Mucosa of stomach (tissue), 1 donor: Measurements from ENCODE around the gene TLE4.

Experiments
- H3K27me3 ChIP-seq: one replicate; pipeline ENCODE4 v1.7.0; 2013; ENCODE audit warnings: mild to moderate bottlenecking, low read length; ENCODE audit not compliant: control insufficient read depth, insufficient read depth
- H3K36me3 ChIP-seq: one replicate; pipeline ENCODE4 v1.7.0; 2013; ENCODE audit warnings: low read length; ENCODE audit not compliant: control insufficient read depth, insufficient read depth
- H3K4me1 ChIP-seq: one replicate; pipeline ENCODE4 v1.7.0; 2013; ENCODE audit warnings: mild to moderate bottlenecking, low read length; ENCODE audit not compliant: control insufficient read depth, insufficient read depth
- H3K4me3 ChIP-seq: one replicate; pipeline ENCODE4 v1.7.0; 2013; ENCODE audit warnings: low read length
- H3K9ac ChIP-seq: one replicate; pipeline ENCODE4 v1.7.0; 2013; ENCODE audit warnings: mild to moderate bottlenecking, low read length, moderate library complexity
- H3K9me3 ChIP-seq: one replicate; pipeline ENCODE4 v1.7.0; 2013; ENCODE audit warnings: mild to moderate bottlenecking, low read length, moderate library complexity; ENCODE audit not compliant: control insufficient read depth
- donor health status: Pancreatic carcinoma.

TLE4 gene

GRCh38 chr9:79610791-79611614, 39.2 kb downstream of the TLE4 start:
- peaks cover 5% of the 10 kb centered on the region for H3K4me1 ChIP-seq
- H3K36me3 ChIP-seq: no peaks in the 10 kb centered on the region
- H3K9me3 ChIP-seq: no peaks in the 10 kb centered on the region
- H3K9ac ChIP-seq: no peak overlapping the region
- H3K27me3 ChIP-seq: no peaks in the 10 kb centered on the region
- H3K4me3 ChIP-seq: no peak overlapping the region

GRCh38 chr9:79613145-79613544, 41.4 kb downstream of the TLE4 start:
- Histone ChIP-seq H3K4me3 (no peak overlapping the region), H3K9me3 (no peaks in the 10 kb centered on the region), H3K36me3 (no peaks in the 10 kb centered on the region), H3K4me1 (peaks cover 15% of the 10 kb centered on the region), H3K9ac (no peak overlapping the region), H3K27me3 (no peaks in the 10 kb centered on the region)

GRCh38 chr9:79615038-79615437, 43.3 kb downstream of the TLE4 start:
- Histone ChIP-seq H3K4me3 (no peak overlapping the region), H3K9ac (no peak overlapping the region), H3K4me1 (peaks cover 21% of the 10 kb centered on the region), H3K27me3 (no peaks in the 10 kb centered on the region), H3K9me3 (no peaks in the 10 kb centered on the region), H3K36me3 (no peaks in the 10 kb centered on the region)

GRCh38 chr9:79616013-79616412, 44.2 kb downstream of the TLE4 start:
- H3K4me3 ChIP-seq: no peak overlapping the region

GRCh38 chr9:79616971-79617370, 45.2 kb downstream of the TLE4 start:
- Histone ChIP-seq H3K4me3 (no peak overlapping the region), H3K4me1 (peaks cover 38% of the 10 kb centered on the region), H3K27me3 (no peaks in the 10 kb centered on the region), H3K36me3 (no peaks in the 10 kb centered on the region), H3K9ac (no peak overlapping the region), H3K9me3 (no peaks in the 10 kb centered on the region)

More at GRCh38 chr9:79616013-79616412, 44.2 kb downstream of the TLE4 start:
- peaks cover 30% of the 10 kb centered on the region for H3K4me1 ChIP-seq
- no peaks in the 10 kb centered on the region for H3K36me3 ChIP-seq
- H3K27me3 ChIP-seq: no peaks in the 10 kb centered on the region
- H3K9me3 ChIP-seq: no peaks in the 10 kb centered on the region
- H3K9ac ChIP-seq: no peak overlapping the region

GRCh38 chr9:79617395-79617794, 45.6 kb downstream of the TLE4 start:
- Histone ChIP-seq H3K4me1 (peaks cover 42% of the 10 kb centered on the region), H3K9me3 (no peaks in the 10 kb centered on the region), H3K4me3 (no peak overlapping the region), H3K27me3 (no peaks in the 10 kb centered on the region), H3K9ac (no peak overlapping the region), H3K36me3 (no peaks in the 10 kb centered on the region)

- no peak overlapping the region for H3K9ac ChIP-seq
- H3K4me1 ChIP-seq: peaks cover 52% of the 10 kb centered on the region
- H3K9me3 ChIP-seq: no peaks in the 10 kb centered on the region
- H3K27me3 ChIP-seq: no peaks in the 10 kb centered on the region
- no peak overlapping the region for H3K4me3 ChIP-seq
- no peaks in the 10 kb centered on the region for H3K36me3 ChIP-seq
These were observed 48.2 kb downstream of the TLE4 start for GRCh38 chr9:79619930-79620329.

GRCh38 chr9:79621916-79622575, 50.3 kb downstream of the TLE4 start:
- H3K9ac ChIP-seq: no peak overlapping the region
- no peaks in the 10 kb centered on the region for H3K27me3 ChIP-seq
- no peaks in the 10 kb centered on the region for H3K36me3 ChIP-seq
- H3K4me3 ChIP-seq: no peak overlapping the region
- H3K4me1 ChIP-seq: peaks cover 49% of the 10 kb centered on the region
- H3K9me3 ChIP-seq: no peaks in the 10 kb centered on the region

GRCh38 chr9:79623799-79624721, 52.3 kb downstream of the TLE4 start:
- H3K9me3 ChIP-seq: no peaks in the 10 kb centered on the region
- H3K27me3 ChIP-seq: no peaks in the 10 kb centered on the region
- no peak overlapping the region for H3K9ac ChIP-seq
- H3K4me1 ChIP-seq: peaks cover 42% of the 10 kb centered on the region
- no peak overlapping the region for H3K4me3 ChIP-seq
- no peaks in the 10 kb centered on the region for H3K36me3 ChIP-seq

- H3K4me1 ChIP-seq: no peaks in the 10 kb centered on the region
- no peaks in the 10 kb centered on the region for H3K36me3 ChIP-seq
- H3K4me3 ChIP-seq: no peak overlapping the region
- H3K9me3 ChIP-seq: no peaks in the 10 kb centered on the region
- no peak overlapping the region for H3K9ac ChIP-seq
- H3K27me3 ChIP-seq: no peaks in the 10 kb centered on the region
These were observed 58.0 kb downstream of the TLE4 start for GRCh38 chr9:79629721-79630120.

GRCh38 chr9:79630521-79631403, 59.0 kb downstream of the TLE4 start:
- H3K9ac ChIP-seq: no peak overlapping the region
- H3K4me3 ChIP-seq: no peak overlapping the region
- no peaks in the 10 kb centered on the region for H3K27me3 ChIP-seq
- no peaks in the 10 kb centered on the region for H3K4me1 ChIP-seq
- no peaks in the 10 kb centered on the region for H3K36me3 ChIP-seq
- no peaks in the 10 kb centered on the region for H3K9me3 ChIP-seq
